ENCODE data around the gene EML6. TPM values are rescaled to one million over a fixed set of nuclear protein-coding genes. Genes with fewer than 3 reads are reported as not detected.

The EML6 gene
- total RNA-seq, 4 donors from 2014 or later = 0.62 to 1.5 (median 1.1) TPM

GRCh38 chr2:54831480-54831879 lies 108.0 kb downstream of the EML6 start:
- H3K27me3 ChIP-seq = no peaks in the 10 kb centered on the region
- H3K27ac ChIP-seq = no peak overlapping the region
- H3K4me3 ChIP-seq = no peak overlapping the region
- H3K9me3 ChIP-seq = no peaks in the 10 kb centered on the region
- no peak for ATAC-seq
- TF ChIP-seq EP300 (IDR thresholded peaks at IDR 0.05) (no peak), POLR2A (IDR thresholded peaks at IDR 0.05) (no peak), POLR2AphosphoS5 (IDR thresholded peaks at IDR 0.05) (no peak), CTCF (IDR thresholded peaks at IDR 0.05) (no peak)
- H3K4me1 ChIP-seq = no peaks in the 10 kb centered on the region
- no peaks in the 10 kb centered on the region for H3K36me3 ChIP-seq
- WGBS, 2 donors (ENCODE audit: low coverage in 1 of 2) = 73 to 100% methylated on average over 1 to 2 of the region's 9 CpGs

GRCh38 chr2:54834721-54835120 lies 111.3 kb downstream of the EML6 start:
- Histone ChIP-seq H3K27ac (no peak overlapping the region), H3K4me1 (no peaks in the 10 kb centered on the region), H3K27me3 (no peaks in the 10 kb centered on the region), H3K36me3 (no peaks in the 10 kb centered on the region), H3K9me3 (no peaks in the 10 kb centered on the region), H3K4me3 (no peak overlapping the region)
- TF ChIP-seq POLR2AphosphoS5 (IDR thresholded peaks at IDR 0.05) (no peak), EP300 (IDR thresholded peaks at IDR 0.05) (no peak), POLR2A (IDR thresholded peaks at IDR 0.05) (no peak), CTCF (IDR thresholded peaks at IDR 0.05) (no peak)
- ATAC-seq = no peak
- 89 to 95% methylated on average over 3 to 5 of the region's 5 CpGs for WGBS, 2 donors (ENCODE audit: low coverage in 1 of 2)

- Histone ChIP-seq H3K36me3 (no peaks in the 10 kb centered on the region), H3K9me3 (no peaks in the 10 kb centered on the region), H3K27ac (no peak overlapping the region), H3K27me3 (no peaks in the 10 kb centered on the region), H3K4me3 (no peak overlapping the region), H3K4me1 (no peaks in the 10 kb centered on the region)
- TF ChIP-seq CTCF (IDR thresholded peaks at IDR 0.05) = no peak
- no peak for TF ChIP-seq POLR2AphosphoS5 (IDR thresholded peaks at IDR 0.05)
- TF ChIP-seq POLR2A (IDR thresholded peaks at IDR 0.05) = no peak
- no peak for TF ChIP-seq EP300 (IDR thresholded peaks at IDR 0.05)
- no peak for ATAC-seq
- WGBS, 2 donors (ENCODE audit: low coverage in 1 of 2) = 50 to 75% methylated on average over 1 to 2 of the region's 4 CpGs
Measured at GRCh38 chr2:54836477-54836876, 113.0 kb downstream of the EML6 start.

- ATAC-seq = peak; percentile 81
- WGBS, 2 donors (ENCODE audit: low coverage in 1 of 2) = 0 to 8% methylated on average over 4 of the region's 4 CpGs
Measured at GRCh38 chr2:54838585-54839035, 115.1 kb downstream of the EML6 start.

More at GRCh38 chr2:54838585-54839035, 115.1 kb downstream of the EML6 start:
- Histone ChIP-seq H3K27ac (no peak overlapping the region), H3K4me1 (no peaks in the 10 kb centered on the region), H3K4me3 (no peak overlapping the region), H3K9me3 (no peaks in the 10 kb centered on the region), H3K36me3 (no peaks in the 10 kb centered on the region), H3K27me3 (no peaks in the 10 kb centered on the region)
- TF ChIP-seq POLR2AphosphoS5 (IDR thresholded peaks at IDR 0.05) (no peak), CTCF (IDR thresholded peaks at IDR 0.05) (peak; percentile 75 to 88 (median 82))

Measured in gastroesophageal sphincter (tissue), 4 donors.